ENCODE results near the gene CACNA1B.

Gene CACNA1B

DNA sequence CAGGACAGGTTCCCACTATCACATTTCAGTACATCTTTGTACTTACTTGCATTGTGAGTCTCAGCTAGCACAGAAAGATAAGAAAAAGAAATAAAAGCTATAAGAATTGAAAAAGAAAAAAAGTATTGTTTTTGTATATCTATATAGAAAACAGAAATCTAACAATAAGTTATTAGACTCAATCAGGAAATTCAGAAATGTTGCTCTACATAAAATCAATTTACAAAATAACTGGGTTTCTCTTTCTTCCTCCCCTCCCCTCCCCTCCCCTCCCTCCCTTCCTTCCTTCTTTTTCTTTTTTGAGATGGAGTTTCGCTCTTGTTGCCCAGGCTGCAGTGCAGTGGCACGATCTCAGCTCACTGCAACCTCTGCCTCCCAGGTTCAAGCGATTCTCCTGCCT, 7.2 kb upstream of the CACNA1B start:
- DNase-seq (ENCODE audit: low read depth), result no peak
- TF ChIP-seq, protein P1, sequence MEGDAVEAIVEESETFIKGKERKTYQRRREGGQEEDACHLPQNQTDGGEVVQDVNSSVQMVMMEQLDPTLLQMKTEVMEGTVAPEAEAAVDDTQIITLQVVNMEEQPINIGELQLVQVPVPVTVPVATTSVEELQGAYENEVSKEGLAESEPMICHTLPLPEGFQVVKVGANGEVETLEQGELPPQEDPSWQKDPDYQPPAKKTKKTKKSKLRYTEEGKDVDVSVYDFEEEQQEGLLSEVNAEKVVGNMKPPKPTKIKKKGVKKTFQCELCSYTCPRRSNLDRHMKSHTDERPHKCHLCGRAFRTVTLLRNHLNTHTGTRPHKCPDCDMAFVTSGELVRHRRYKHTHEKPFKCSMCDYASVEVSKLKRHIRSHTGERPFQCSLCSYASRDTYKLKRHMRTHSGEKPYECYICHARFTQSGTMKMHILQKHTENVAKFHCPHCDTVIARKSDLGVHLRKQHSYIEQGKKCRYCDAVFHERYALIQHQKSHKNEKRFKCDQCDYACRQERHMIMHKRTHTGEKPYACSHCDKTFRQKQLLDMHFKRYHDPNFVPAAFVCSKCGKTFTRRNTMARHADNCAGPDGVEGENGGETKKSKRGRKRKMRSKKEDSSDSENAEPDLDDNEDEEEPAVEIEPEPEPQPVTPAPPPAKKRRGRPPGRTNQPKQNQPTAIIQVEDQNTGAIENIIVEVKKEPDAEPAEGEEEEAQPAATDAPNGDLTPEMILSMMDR (IDR thresholded peaks at IDR 0.05; ENCODE audit: low read depth, low read length, missing control alignments), result no peak
- H3K4me3 ChIP-seq (ENCODE audit: low read depth, low read length), result no peak overlapping the region

GRCh38 chr9:137872296-137872695, 5.3 kb upstream of the CACNA1B start:
- no peak for DNase-seq (ENCODE audit: low read depth)
- H3K4me3 ChIP-seq (ENCODE audit: low read depth, low read length), result no peak overlapping the region
- TF ChIP-seq, protein P1 (IDR thresholded peaks at IDR 0.05; ENCODE audit: low read depth, low read length, missing control alignments), result no peak

- TF ChIP-seq, protein P1 (IDR thresholded peaks at IDR 0.05; ENCODE audit: low read depth, low read length, missing control alignments), result no peak
- DNase-seq (ENCODE audit: low read depth), result no peak
- H3K4me3 ChIP-seq (ENCODE audit: low read depth, low read length), result no peak overlapping the region
Measured at GRCh38 chr9:137873408-137873807, 4.2 kb upstream of the CACNA1B start.

- DNase-seq (ENCODE audit: low read depth), result no peak
- TF ChIP-seq, protein P1 (IDR thresholded peaks at IDR 0.05; ENCODE audit: low read depth, low read length, missing control alignments), result no peak
- H3K4me3 ChIP-seq (ENCODE audit: low read depth, low read length), result no peak overlapping the region
Measured at GRCh38 chr9:137873858-137874362, 3.7 kb upstream of the CACNA1B start.

GRCh38 chr9:137875354-137875753, 2.2 kb upstream of the CACNA1B start:
- no peak for DNase-seq (ENCODE audit: low read depth)
- TF ChIP-seq, protein P1 (IDR thresholded peaks at IDR 0.05; ENCODE audit: low read depth, low read length, missing control alignments), result no peak
- H3K4me3 ChIP-seq (ENCODE audit: low read depth, low read length), result no peak overlapping the region

DNA sequence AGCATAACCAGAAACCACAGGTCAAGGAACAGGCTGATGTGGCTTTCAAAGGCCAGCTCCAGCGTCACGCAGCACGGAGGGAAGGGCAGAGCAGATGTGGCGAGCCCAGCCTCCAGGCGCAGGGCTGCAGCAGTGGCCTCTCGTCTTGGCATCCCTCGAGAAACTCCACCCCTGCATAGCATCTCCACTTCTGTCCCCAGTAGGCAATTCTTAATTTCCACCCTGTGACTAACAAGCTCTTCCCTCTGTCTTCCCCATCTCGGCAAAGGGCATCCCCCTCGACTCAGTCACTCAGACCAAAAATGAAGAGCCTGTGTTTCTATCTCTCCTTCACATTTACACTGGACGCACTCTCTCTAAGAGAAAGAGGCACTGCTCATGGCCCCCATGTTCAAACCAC, 1.7 kb upstream of the CACNA1B start:
- DNase-seq (ENCODE audit: low read depth), result no peak
- no peak overlapping the region for H3K4me3 ChIP-seq (ENCODE audit: low read depth, low read length)
- TF ChIP-seq, protein P1 (IDR thresholded peaks at IDR 0.05; ENCODE audit: low read depth, low read length, missing control alignments), result no peak

DNA sequence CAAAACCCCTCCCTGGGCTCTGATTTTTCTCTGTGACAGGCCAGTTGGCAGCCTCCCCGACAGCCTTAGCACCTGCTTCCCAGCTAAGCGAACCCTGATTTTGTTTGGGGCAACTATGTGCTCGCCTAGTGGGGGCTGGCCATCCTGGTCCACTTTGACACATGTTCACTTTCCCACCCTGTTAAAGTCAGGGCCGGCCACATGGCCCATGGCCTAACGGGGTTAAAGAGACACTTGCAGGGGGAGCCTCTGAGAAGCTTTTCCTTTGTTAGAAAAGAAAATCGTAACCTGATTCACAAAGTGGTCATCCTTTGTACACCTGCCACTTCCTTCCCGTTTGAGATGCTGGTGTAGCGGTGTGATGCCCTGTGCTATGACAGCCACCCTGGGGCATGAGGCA, 1.3 kb upstream of the CACNA1B start:
- TF ChIP-seq, protein P1 (IDR thresholded peaks at IDR 0.05; ENCODE audit: low read depth, low read length, missing control alignments), result no peak
- DNase-seq (ENCODE audit: low read depth), result no peak
- no peak overlapping the region for H3K4me3 ChIP-seq (ENCODE audit: low read depth, low read length)

Measured in GM12864 (cell line).